Mesothelial cell of epicardium (in vitro differentiated cells): ENCODE measurements around the gene PIWIL1. TPM values are rescaled to one million over a fixed set of nuclear protein-coding genes. Genes with fewer than 3 reads are reported as not detected.

ENCODE experiments used
- DNase-seq, 2 experiments: peaks; one replicate each; pipeline ENCODE4 v3.0.0; 2021; ENCODE audit warnings: low spot score in 2 of 2; ENCODE audit not compliant: unreplicated experiment in 2 of 2
- H3K27ac Mint-ChIP-seq: 2 replicates; pipeline ENCODE4 v1.8.0; 2021; ENCODE audit warnings: mixed read lengths
- H3K27me3 Mint-ChIP-seq: 2 replicates; pipeline ENCODE4 v1.8.0; 2021; ENCODE audit warnings: low read depth, mixed read lengths
- H3K36me3 Mint-ChIP-seq: 2 replicates; pipeline ENCODE4 v1.8.0; 2021; ENCODE audit warnings: mixed read lengths
- H3K4me1 Mint-ChIP-seq: 2 replicates; pipeline ENCODE4 v1.8.0; 2021; ENCODE audit warnings: mixed read lengths
- H3K4me3 Mint-ChIP-seq: 2 replicates; pipeline ENCODE4 v1.8.0; 2021; ENCODE audit warnings: mild to moderate bottlenecking, moderate library complexity, mixed read lengths
- H3K9me3 Mint-ChIP-seq: 2 replicates; pipeline ENCODE4 v1.8.0; 2021; ENCODE audit warnings: mixed read lengths
- total RNA-seq: library from RNA; stranded (reverse); gene quantifications from 3 replicates; pipeline ENCODE4 v1.2.1, GENCODE V29; 2021
- TF ChIP-seq, protein P1 (sequence below): fragments of 200-600 bp; sonication (generic); IDR thresholded peaks from one replicate; pipeline ENCODE4 v1.5.0; 2021; ENCODE audit warnings: antibody characterized with exemption; ENCODE audit not compliant: unreplicated experiment

The PIWIL1 gene
- total RNA-seq, 1 donor from 2014 or later = not detected

DNA sequence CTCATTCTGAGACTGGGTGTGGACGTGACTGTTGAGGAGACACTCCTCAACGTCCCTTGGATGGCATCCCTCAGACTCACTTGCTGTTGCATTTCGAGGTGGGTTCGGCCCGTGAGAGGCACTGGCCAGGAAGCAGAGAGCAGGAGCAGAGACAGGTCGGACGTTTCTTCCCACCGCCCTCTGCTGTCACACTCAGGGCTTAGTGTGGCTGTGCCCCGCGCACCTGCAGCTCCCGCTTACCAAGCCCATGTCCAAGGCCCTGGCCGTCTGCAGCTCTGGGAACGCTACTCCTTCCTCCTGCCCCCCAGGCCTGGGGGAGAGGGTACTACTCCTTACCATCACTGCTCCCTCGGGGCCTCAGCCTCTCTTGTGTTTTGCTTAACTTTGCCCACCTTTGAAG, 29.8 kb upstream of the PIWIL1 start:
- Mint-ChIP-seq H3K4me1 (no peaks in the 10 kb centered on the region), H3K27me3 (peaks cover 71% of the 10 kb centered on the region), H3K9me3 (no peaks in the 10 kb centered on the region), H3K36me3 (no peaks in the 10 kb centered on the region), H3K27ac (no peak overlapping the region), H3K4me3 (no peak overlapping the region)
- DNase-seq = no peak
- TF ChIP-seq, protein P1, sequence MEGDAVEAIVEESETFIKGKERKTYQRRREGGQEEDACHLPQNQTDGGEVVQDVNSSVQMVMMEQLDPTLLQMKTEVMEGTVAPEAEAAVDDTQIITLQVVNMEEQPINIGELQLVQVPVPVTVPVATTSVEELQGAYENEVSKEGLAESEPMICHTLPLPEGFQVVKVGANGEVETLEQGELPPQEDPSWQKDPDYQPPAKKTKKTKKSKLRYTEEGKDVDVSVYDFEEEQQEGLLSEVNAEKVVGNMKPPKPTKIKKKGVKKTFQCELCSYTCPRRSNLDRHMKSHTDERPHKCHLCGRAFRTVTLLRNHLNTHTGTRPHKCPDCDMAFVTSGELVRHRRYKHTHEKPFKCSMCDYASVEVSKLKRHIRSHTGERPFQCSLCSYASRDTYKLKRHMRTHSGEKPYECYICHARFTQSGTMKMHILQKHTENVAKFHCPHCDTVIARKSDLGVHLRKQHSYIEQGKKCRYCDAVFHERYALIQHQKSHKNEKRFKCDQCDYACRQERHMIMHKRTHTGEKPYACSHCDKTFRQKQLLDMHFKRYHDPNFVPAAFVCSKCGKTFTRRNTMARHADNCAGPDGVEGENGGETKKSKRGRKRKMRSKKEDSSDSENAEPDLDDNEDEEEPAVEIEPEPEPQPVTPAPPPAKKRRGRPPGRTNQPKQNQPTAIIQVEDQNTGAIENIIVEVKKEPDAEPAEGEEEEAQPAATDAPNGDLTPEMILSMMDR = no peak

DNA sequence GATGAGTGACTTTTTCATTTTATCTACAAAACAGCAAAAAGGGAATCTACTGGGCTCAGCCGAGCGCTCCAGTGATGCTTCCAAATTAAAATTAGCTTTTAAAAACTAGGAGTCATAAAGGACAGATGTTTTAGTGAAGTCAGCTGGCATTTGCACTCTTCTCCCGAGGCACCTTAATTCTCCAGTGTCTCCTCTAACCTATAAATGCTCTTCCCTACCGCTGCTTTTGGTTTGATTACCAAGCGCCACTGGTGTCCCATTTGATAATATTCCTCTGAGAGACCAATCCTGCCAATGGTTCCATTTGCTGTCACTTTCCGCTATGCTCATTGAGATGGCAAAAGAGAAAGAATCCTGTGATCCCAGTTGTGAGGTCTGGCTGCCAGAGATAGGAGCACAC, 29.3 kb upstream of the PIWIL1 start:
- H3K9me3 Mint-ChIP-seq = no peaks in the 10 kb centered on the region
- no peak for DNase-seq
- peaks cover 69% of the 10 kb centered on the region for H3K27me3 Mint-ChIP-seq
- H3K27ac Mint-ChIP-seq = no peak overlapping the region
- no peak overlapping the region for H3K4me3 Mint-ChIP-seq
- TF ChIP-seq, protein P1 = no peak
- H3K4me1 Mint-ChIP-seq = no peaks in the 10 kb centered on the region
- no peaks in the 10 kb centered on the region for H3K36me3 Mint-ChIP-seq

DNA sequence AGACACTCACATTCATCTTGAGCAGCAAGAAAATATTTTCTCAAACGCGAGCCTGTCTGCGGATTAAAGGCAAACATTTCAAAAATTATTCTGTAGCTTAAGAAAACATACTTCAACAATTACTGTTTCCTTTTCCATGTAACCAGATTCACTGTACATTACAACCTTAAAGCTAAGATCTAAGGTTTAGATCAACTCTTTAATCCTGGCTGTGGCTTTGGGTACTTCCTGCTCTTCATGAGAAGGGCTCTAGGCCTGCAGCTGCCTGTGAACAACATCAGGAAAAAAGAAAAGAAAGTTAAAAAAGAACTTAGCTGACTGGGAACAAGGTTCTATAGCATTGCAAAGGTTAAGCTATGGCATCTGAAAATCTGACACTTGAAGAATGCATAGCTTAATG, 21.4 kb upstream of the PIWIL1 start:
- Mint-ChIP-seq H3K27me3 (peaks cover 33% of the 10 kb centered on the region), H3K36me3 (no peaks in the 10 kb centered on the region), H3K9me3 (peaks cover 9% of the 10 kb centered on the region), H3K27ac (no peak overlapping the region), H3K4me1 (peaks cover 8% of the 10 kb centered on the region), H3K4me3 (no peak overlapping the region)
- DNase-seq = no peak
- TF ChIP-seq, protein P1 = no peak

DNA sequence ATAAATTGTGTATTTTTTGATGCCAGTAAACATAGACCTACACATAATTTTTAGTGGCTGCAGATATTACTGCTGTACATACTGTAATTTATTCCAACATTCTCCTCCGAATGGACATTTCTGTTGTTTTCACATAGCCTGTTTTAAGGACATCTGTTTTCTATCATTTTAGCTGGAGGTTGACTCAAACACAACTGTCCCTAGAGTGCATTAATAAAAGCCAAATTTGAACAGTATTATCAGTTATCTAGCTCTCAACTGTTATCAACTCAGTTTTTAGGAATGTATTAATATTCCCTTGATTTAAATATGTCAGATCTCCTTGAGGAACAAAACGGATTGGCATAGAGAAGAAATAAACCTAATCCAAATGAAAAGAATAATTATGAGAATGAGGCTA, 17.2 kb upstream of the PIWIL1 start:
- peaks cover 2% of the 10 kb centered on the region for H3K9me3 Mint-ChIP-seq
- H3K4me3 Mint-ChIP-seq = no peak overlapping the region

DNA sequence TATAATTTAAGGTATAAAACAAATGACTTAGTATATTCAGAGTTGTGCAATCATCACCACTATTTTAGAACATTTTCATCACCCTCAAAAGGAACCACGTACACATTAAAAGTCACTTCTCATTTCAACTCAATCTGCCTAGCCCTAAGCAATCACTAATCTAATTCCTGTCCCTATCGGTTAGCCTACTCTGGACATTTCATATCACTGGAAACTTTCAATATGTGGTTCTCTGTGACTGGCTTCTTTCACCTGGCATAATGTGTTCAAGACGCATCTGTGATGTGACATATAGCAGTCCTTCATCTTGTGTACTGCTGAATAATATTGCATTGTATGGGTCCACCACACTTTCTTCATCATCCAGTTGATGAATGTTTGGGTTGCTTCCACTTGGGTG, 15.4 kb upstream of the PIWIL1 start:
- Mint-ChIP-seq H3K9me3 (peaks cover 2% of the 10 kb centered on the region), H3K36me3 (no peaks in the 10 kb centered on the region), H3K27me3 (peaks cover 62% of the 10 kb centered on the region), H3K4me1 (peaks cover 3% of the 10 kb centered on the region), H3K4me3 (no peak overlapping the region), H3K27ac (no peak overlapping the region)
- TF ChIP-seq, protein P1 = no peak
- no peak for DNase-seq

More for the DNA sequence above, 17.2 kb upstream of the PIWIL1 start:
- no peak for DNase-seq
- Mint-ChIP-seq H3K4me1 (peaks cover 8% of the 10 kb centered on the region), H3K27me3 (peaks cover 45% of the 10 kb centered on the region), H3K36me3 (no peaks in the 10 kb centered on the region), H3K27ac (no peak overlapping the region)
- TF ChIP-seq, protein P1 = no peak

DNA sequence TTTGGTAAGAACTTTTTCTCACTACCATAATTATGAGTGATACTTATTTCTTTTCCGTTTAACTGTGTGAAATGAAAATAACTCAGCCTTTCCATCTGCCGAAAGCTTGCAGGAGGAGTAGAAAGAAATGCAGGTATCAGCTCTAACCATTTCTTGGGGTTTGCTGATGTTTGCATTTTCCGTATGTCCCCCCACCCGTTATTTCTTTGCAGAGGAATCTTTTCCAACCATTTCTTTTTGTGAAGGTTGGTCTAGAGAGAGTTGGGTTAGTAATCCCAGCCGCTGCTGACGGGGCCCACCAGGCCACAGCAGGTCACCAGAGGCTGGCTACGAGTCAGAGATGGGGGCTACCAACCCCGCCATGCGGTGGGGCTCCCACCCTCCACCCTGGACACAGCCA, 7.0 kb upstream of the PIWIL1 start:
- DNase-seq = no peak
- H3K27ac Mint-ChIP-seq = no peak overlapping the region
- H3K4me3 Mint-ChIP-seq = no peak overlapping the region
- H3K27me3 Mint-ChIP-seq = peaks cover 84% of the 10 kb centered on the region
- H3K4me1 Mint-ChIP-seq = no peaks in the 10 kb centered on the region
- no peaks in the 10 kb centered on the region for H3K36me3 Mint-ChIP-seq
- TF ChIP-seq, protein P1 = no peak
- no peaks in the 10 kb centered on the region for H3K9me3 Mint-ChIP-seq
